Measurements from ENCODE around the gene RTBDN. TPM values are rescaled to one million over a fixed set of nuclear protein-coding genes. Genes with fewer than 3 reads are reported as not detected.

RTBDN gene
- total RNA-seq, 1 donor from 2014 or later = not detected

DNA sequence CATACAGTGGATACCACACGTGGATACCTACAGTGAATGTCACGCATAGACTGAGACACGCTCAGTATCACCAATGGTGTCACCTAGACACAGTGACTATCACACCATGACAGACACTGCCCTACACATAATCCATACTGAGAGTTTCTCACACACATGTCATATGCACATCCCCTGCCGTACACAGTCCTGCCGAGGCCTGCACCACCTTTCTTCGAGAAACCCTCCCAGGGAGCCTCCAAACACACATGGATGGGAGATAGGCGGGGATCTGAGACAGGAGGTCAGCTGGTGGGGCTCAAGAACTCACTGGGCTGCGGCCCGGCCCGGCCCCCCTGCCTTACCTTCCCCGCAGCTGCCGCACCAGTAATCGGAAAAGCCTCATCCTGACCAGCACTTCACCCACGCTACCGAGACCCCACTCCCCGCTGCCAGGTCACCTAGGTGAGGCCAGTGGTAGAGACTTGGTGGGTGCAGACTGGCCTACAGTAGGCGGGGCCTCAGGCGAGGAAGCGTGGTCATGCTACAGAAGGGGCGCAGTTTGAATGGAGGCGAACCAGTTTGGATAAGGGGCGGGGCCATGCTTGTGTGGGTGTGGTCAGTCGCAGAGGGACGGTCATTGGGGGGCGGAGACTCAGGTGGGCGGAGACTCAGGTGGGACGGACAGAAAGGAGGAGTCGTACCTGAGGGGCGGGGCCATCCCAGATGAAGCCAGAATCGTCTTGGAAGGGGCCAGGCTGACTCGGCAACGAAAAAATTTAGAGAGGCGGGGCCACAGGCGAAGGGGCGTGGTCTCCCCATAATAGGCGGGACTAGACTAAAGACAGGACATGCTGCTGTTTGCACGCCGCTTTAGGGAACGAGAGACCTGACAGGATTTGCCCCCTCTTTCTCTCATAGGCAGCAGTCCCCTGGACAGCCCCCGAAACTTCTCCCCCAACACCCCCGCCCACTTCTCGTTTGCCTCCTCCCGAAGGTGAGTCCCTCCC lies 6.0 kb upstream of the RTBDN start:
- peak; percentile 20 for DNase-seq (ENCODE audit: low read depth)

DNA sequence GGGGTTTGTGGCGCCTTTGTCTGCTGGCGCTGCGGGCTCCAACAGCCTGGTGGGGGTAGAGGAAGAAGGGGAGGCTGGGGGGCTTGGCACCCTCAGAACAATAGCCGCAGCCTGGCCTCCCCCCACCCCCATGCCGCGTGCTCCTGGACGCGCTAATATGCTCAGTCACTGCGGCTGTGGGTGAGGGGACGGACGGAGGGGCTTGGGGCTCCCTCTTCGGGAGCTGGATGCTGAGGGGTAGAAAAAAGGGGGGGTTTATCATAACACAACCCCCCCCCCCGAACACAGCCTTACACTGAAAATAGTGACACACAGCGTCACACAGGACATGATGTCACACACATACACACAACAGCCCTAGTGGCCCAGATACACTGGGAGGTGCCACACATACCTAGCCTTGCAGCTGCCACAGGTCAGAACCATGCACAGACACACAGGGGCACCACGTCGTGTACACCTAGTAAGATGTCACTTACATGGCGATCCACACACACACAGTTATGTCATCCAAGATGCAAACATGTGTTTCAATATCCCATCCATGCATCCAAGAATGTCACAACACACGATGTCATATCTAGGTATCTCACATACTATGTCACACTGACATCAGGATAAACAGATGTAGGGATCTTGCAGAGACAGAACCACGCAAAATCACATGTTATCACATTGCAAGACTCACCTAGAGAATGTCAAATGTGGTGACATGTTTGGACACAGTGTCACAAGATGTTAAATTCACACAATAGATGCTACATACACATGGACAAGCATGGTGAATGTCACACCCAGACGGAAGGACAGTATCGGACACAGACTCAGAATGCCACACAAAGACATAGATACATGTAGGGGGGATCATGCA lies 4.7 kb upstream of the RTBDN start:
- H3K4me3 ChIP-seq (ENCODE audit: low read depth, low read length) = no peak overlapping the region
- no peak for DNase-seq (ENCODE audit: low read depth)
- TF ChIP-seq, protein P1, sequence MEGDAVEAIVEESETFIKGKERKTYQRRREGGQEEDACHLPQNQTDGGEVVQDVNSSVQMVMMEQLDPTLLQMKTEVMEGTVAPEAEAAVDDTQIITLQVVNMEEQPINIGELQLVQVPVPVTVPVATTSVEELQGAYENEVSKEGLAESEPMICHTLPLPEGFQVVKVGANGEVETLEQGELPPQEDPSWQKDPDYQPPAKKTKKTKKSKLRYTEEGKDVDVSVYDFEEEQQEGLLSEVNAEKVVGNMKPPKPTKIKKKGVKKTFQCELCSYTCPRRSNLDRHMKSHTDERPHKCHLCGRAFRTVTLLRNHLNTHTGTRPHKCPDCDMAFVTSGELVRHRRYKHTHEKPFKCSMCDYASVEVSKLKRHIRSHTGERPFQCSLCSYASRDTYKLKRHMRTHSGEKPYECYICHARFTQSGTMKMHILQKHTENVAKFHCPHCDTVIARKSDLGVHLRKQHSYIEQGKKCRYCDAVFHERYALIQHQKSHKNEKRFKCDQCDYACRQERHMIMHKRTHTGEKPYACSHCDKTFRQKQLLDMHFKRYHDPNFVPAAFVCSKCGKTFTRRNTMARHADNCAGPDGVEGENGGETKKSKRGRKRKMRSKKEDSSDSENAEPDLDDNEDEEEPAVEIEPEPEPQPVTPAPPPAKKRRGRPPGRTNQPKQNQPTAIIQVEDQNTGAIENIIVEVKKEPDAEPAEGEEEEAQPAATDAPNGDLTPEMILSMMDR (conservative IDR thresholded peaks at IDR 0.05; ENCODE audit: low read depth, low read length) = no peak

More for the DNA sequence above, 6.0 kb upstream of the RTBDN start:
- peak overlapping the region; percentile 40 for H3K4me3 ChIP-seq (ENCODE audit: low read depth, low read length)
- TF ChIP-seq, protein P1 (conservative IDR thresholded peaks at IDR 0.05; ENCODE audit: low read depth, low read length) = no peak

DNA sequence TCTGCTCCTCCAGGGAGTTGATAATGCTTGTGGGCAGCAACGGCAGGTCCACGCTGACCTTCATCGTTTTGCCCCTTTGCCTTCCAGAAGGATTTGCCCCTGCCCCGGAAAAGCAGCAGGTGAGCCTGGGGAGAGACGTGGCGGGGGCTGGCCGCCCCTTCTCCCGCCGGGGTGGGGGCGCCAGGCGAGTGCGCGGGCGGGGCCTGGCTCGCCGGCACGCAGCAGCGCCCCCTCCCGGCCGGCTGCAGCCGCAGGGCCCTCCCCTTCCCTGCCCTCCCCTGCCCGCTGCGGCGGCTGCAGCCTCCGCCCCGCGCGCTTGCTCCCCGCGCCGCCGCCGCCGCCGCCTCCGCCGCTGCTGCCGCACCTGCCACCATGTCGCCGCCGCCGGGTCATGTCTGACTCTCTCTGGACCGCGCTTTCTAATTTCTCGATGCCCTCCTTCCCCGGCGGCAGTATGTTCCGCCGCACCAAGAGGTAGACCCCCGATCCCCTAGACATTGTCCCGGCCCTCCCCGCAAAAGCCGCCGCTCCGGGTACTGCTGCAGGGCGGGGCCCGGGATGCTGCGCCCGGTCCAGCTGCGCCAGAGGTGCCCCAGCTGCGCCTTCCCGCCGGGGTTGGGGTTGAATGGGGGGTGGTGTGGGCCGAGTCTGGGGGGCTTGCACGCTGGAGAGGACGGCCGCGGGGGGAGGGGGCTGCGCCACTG lies 4.0 kb upstream of the RTBDN start, which contains the start of gene MAST1:
TSS of gene MAST1 (plus strand) at position 334 of the 704 bp plus-strand sequence. CDS start at position 392, 58 bp downstream.
- TF ChIP-seq, protein P1 (conservative IDR thresholded peaks at IDR 0.05; ENCODE audit: low read depth, low read length) = no peak
- no peak for DNase-seq (ENCODE audit: low read depth)
- H3K4me3 ChIP-seq (ENCODE audit: low read depth, low read length) = peak within 1 kb of the TSS; percentile 46

DNA sequence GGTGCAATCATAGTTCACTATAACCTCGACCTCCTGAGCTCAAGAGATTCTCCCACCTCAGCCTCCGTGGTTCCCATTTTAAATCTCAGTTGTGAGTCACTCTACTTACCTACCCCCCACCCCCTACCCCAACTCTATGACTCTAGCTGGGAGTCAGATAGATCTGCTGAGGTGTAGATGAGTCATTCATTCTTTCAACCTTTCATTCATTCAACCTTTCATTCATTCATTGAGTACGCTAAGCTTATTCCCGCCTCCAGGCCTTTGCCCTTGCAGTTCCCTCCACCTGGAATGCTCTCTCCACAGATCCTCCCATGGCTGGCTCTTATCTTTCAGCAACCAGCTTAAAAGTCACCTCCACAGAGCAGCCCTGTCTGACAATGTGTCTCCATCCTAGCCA lies 2.8 kb upstream of the RTBDN start:
- no peak overlapping the region for H3K4me3 ChIP-seq (ENCODE audit: low read depth, low read length)
- TF ChIP-seq, protein P1 (conservative IDR thresholded peaks at IDR 0.05; ENCODE audit: low read depth, low read length) = no peak
- DNase-seq (ENCODE audit: low read depth) = no peak

DNA sequence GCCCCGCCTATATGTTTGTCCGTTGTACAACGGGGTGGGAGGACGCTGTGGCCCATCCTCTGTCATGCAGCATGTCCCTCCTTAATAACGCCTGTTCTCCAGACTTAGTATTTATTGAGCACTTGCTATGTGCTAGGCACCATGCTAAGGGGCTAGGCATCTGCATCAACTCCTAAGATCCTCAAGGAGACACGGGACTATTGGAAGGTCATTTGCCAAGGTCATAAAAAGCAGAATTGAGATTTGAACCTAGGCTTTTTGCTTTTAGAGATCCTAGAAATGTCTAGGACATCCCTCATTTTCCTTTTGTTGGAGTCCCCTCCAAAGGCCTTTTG lies 2.1 kb upstream of the RTBDN start:
- TF ChIP-seq, protein P1 (conservative IDR thresholded peaks at IDR 0.05; ENCODE audit: low read depth, low read length) = no peak
- DNase-seq (ENCODE audit: low read depth) = no peak
- no peak overlapping the region for H3K4me3 ChIP-seq (ENCODE audit: low read depth, low read length)

DNA sequence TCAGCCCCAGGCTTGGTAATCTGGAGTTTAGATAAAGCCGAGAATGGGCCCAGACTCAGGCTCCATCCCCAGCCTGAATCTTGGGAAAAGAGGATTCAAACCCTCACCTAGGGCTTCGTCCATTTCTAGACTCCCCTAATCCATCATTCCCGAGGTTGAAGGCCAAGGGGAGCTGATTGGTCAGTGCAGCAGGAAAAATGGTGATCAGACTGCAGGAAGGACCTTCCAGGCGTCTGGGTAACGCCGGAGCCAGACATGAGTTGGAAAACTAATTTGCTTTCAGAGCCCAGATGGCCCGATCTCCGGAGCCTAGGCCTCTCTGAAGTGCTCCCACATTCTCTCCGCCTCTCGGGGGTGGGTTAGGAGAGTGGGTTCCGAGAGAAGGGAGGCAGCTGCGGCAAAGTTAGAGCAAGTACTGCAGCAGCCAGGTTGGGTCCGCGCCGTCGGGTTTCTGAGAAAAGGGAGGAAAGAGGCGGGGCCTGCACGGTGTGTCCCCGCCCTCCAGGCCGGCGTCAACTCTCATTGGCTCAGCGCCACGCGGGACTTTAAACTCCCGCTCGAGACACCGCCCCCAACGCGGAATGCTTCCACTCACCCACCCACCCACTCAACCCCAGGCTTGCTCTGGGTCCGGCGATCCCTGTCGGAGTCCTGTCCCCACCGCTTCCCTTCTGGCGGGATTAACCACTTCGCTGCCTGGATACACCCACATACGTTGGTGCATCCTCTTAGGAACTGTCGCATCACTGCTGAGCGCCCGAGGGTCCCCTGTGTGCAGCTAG lies 788 bp upstream of the RTBDN start:
- TF ChIP-seq, protein P1 (conservative IDR thresholded peaks at IDR 0.05; ENCODE audit: low read depth, low read length) = no peak
- DNase-seq (ENCODE audit: low read depth) = no peak
- H3K4me3 ChIP-seq (ENCODE audit: low read depth, low read length) = no peak overlapping the region
